Liver (tissue), 9 donors: ENCODE measurements around the gene MBNL2. TPM values are rescaled to one million over a fixed set of nuclear protein-coding genes. Genes with fewer than 3 reads are reported as not detected.
A peak's percentile ranks its signal among the peaks of the same experiment; 100 is the strongest.

ENCODE experiments used
- DNase-seq: peaks from one replicate; pipeline ENCODE4 v3.0.0-alpha.2; 2017; ENCODE audit warnings: low spot score
- H3K27ac ChIP-seq, 2 donors: one replicate each; pipeline ENCODE4 v1.7.0; 2013; ENCODE audit warnings: inconsistent platforms in 2 of 2, low read length in 2 of 2, control low read depth in 1 of 2, low read depth in 1 of 2, mild to moderate bottlenecking in 1 of 2
- H3K27me3 ChIP-seq, 4 donors: one replicate each; pipeline versions ENCODE4 v1.6.1 to v1.7.0; 2013; ENCODE audit warnings: low read length in 3 of 4, inconsistent platforms in 1 of 4, mild to moderate bottlenecking in 1 of 4, moderate library complexity in 1 of 4; ENCODE audit not compliant: control insufficient read depth in 4 of 4, insufficient read depth in 4 of 4
- H3K36me3 ChIP-seq, 4 donors: one replicate each; pipeline versions ENCODE4 v1.6.1 to v1.7.0; 2013; ENCODE audit warnings: low read length in 3 of 4, mild to moderate bottlenecking in 3 of 4, low read depth in 1 of 4, moderate library complexity in 1 of 4; ENCODE audit not compliant: control insufficient read depth in 4 of 4, insufficient read depth in 3 of 4
- H3K4me1 ChIP-seq, 4 donors: one replicate each; pipeline versions ENCODE4 v1.6.1 to v1.7.0; 2013; ENCODE audit warnings: low read length in 3 of 4, mild to moderate bottlenecking in 3 of 4, moderate library complexity in 1 of 4; ENCODE audit not compliant: control insufficient read depth in 4 of 4, insufficient read depth in 4 of 4
- H3K4me3 ChIP-seq, 3 donors: one replicate each; pipeline versions ENCODE4 v1.6.1 to v1.7.0; 2013; ENCODE audit warnings: low read length in 3 of 3, control low read depth in 1 of 3, low read depth in 1 of 3, mild to moderate bottlenecking in 1 of 3
- H3K9ac ChIP-seq, 2 donors: one replicate each; pipeline ENCODE4 v1.7.0; 2013; ENCODE audit warnings: low read length in 2 of 2, mild to moderate bottlenecking in 2 of 2, moderate library complexity in 2 of 2, control low read depth in 1 of 2, low read depth in 1 of 2
- H3K9me3 ChIP-seq, 4 donors: one replicate each; pipeline versions ENCODE4 v1.6.1 to v1.7.0; 2013; ENCODE audit warnings: low read length in 3 of 4; ENCODE audit not compliant: control insufficient read depth in 4 of 4
- EGR1 ChIP-seq, 2 donors: IDR thresholded peaks; 2 replicates each; pipeline ENCODE4 v1.6.1; 2016 to 2018; ENCODE audit warnings: antibody characterized with exemption in 2 of 2, low read depth in 2 of 2
- FOXA1 ChIP-seq: IDR thresholded peaks from 2 replicates; pipeline ENCODE4 v1.6.1; 2016; ENCODE audit warnings: antibody characterized with exemption
- FOXA2 ChIP-seq: IDR thresholded peaks from 2 replicates; pipeline ENCODE4 v1.6.1; 2016; ENCODE audit warnings: antibody characterized with exemption
- GABPA ChIP-seq, 2 donors: IDR thresholded peaks in 1 of 2; conservative IDR thresholded peaks in 1 of 2; 2 replicates each; pipeline ENCODE4 v1.6.1; 2016; ENCODE audit warnings: antibody characterized with exemption in 2 of 2, mild to moderate bottlenecking in 1 of 2, moderate library complexity in 1 of 2
- HNF4A ChIP-seq, 2 donors: conservative IDR thresholded peaks; 2 replicates each; pipeline ENCODE4 v1.6.1; 2016; ENCODE audit warnings: antibody characterized with exemption in 2 of 2, mild to moderate bottlenecking in 2 of 2
- HNF4G ChIP-seq: IDR thresholded peaks from 2 replicates; pipeline ENCODE4 v1.6.1; 2016; ENCODE audit warnings: antibody characterized with exemption
- JUND ChIP-seq, 2 donors: IDR thresholded peaks; 2 replicates each; pipeline ENCODE4 v1.6.1; 2016; ENCODE audit warnings: antibody characterized with exemption in 2 of 2
- NR2F2 ChIP-seq: IDR thresholded peaks from 2 replicates; pipeline ENCODE4 v1.6.1; 2016; ENCODE audit warnings: antibody characterized with exemption
- RAD21 ChIP-seq, 2 donors: IDR thresholded peaks; 2 replicates each; pipeline ENCODE4 v1.6.1; 2016; ENCODE audit warnings: antibody characterized with exemption in 2 of 2, mild to moderate bottlenecking in 2 of 2
- RXRA ChIP-seq, 2 donors: IDR thresholded peaks; 2 replicates each; pipeline ENCODE4 v1.6.1; 2017 to 2018; ENCODE audit warnings: antibody characterized with exemption in 2 of 2, mild to moderate bottlenecking in 1 of 2
- SP1 ChIP-seq: IDR thresholded peaks from 2 replicates; pipeline ENCODE4 v1.6.1; 2018; ENCODE audit warnings: antibody characterized with exemption, mild to moderate bottlenecking
- TAF1 ChIP-seq: conservative IDR thresholded peaks from 2 replicates; pipeline ENCODE4 v1.6.1; 2016; ENCODE audit warnings: antibody characterized with exemption, mild to moderate bottlenecking
- YY1 ChIP-seq: IDR thresholded peaks from 2 replicates; pipeline ENCODE4 v1.6.1; 2016; ENCODE audit warnings: antibody characterized with exemption, mild to moderate bottlenecking
- ZBTB33 ChIP-seq: IDR thresholded peaks from 2 replicates; pipeline ENCODE4 v1.6.1; 2016; ENCODE audit warnings: antibody characterized with exemption
- WGBS: extraction: QIAGEN DNeasy Blood & Tissue Kit; methylation state at CpG from one replicate; pipeline ENCODE4 v1.1.7; 2013; 5-methylcytosine and 5-hydroxymethylcytosine counted together
- polyA plus RNA-seq, 2 donors: library from polyadenylated mRNA; stranded (reverse) in 1 of 2; unstranded in 1 of 2; fragments of 200-250 nt in 1 of 2; fragments of >200 nt in 1 of 2; fragmentation: Nextera tagmentation in 1 of 2; extraction: Ambion mirVana in 1 of 2; gene quantifications; one replicate each; pipeline versions ENCODE4 v1.2.1 to v1.2.3, GENCODE V29; 2013 to 2015
- total RNA-seq, 2 donors: library from RNA; depleted of rRNA; stranded (reverse); fragments of >200 nt; gene quantifications; one replicate each; pipeline ENCODE4 v1.2.3, GENCODE V29; 2014
- TF ChIP-seq, protein P1 (sequence below): IDR thresholded peaks from 2 replicates; pipeline ENCODE4 v1.6.1; 2016; ENCODE audit warnings: antibody characterized with exemption, mild to moderate bottlenecking
- TF ChIP-seq, protein P2 (sequence below): fragments of 150-350 bp; IDR thresholded peaks from 2 replicates; pipeline ENCODE4 v1.5.1; 2017; ENCODE audit warnings: improper control_type of control experiment, low read depth, low read length; ENCODE audit not compliant: missing input control
- donor health status: healthy.
- donor health status: healthy.
- donor health status: healthy.
- donor health status: healthy.
- donor health status: healthy.

The MBNL2 gene
- total and polyA plus RNA-seq, 4 donors = 16.0 to 49.6 (median 36.8) TPM

DNA sequence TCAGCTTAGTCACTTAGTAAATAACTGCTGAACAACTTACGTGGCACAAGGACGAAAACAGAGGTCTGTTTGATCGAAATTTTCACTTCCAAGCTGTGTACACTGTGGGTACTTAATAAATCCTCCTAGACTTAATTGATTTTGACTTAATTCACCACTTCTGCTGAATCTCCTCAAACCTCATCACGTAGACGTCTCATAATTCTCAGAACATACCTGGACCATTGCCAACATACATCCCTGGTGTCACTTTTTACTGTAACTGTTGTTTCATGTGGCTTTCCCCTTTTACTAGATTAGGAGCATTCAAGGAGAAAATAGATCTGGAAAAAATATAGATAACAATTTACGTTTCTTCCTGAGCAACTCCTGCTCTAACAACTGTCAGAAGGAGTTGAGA is 105.0 kb downstream of the MBNL2 start (continued):
- no peak for TF ChIP-seq TAF1

GRCh38 chr13:97327506-97328221 is 105.5 kb downstream of the MBNL2 start:
- Histone ChIP-seq H3K36me3 (peaks cover 0 to 7% (median 2%) of the 10 kb centered on the region in 4 donors), H3K4me1 (peaks cover 0 to 5% (median 0%) of the 10 kb centered on the region in 4 donors), H3K27me3 (no peaks in the 10 kb centered on the region), H3K9me3 (no peaks in the 10 kb centered on the region), H3K4me3 (no peak overlapping the region), H3K9ac (no peak overlapping the region), H3K27ac (no peak overlapping the region)
- TF ChIP-seq RAD21 (IDR thresholded peaks at IDR 0.05) (no peak), JUND (IDR thresholded peaks at IDR 0.05) (no peak), FOXA2 (no peak), EGR1 (IDR thresholded peaks at IDR 0.05; ENCODE audit: low read depth in 2 of 2) (no peak), HNF4A (conservative IDR thresholded peaks at IDR 0.05) (no peak), GABPA (IDR thresholded peaks at IDR 0.05 in 1 of 2, conservative IDR thresholded peaks at IDR 0.05 in 1 of 2) (no peak), FOXA1 (no peak), SP1 (no peak)
- 80% methylated on average over 4 of the region's 4 CpGs for WGBS
- no peak for DNase-seq

- Histone ChIP-seq H3K4me1 (peaks cover 0 to 5% (median 0%) of the 10 kb centered on the region in 4 donors), H3K36me3 (peaks cover 0 to 7% (median 2%) of the 10 kb centered on the region in 4 donors), H3K4me3 (no peak overlapping the region), H3K9ac (no peak overlapping the region), H3K27ac (no peak overlapping the region), H3K9me3 (no peaks in the 10 kb centered on the region), H3K27me3 (no peaks in the 10 kb centered on the region)
- WGBS = 88% methylated on average over 12 of the region's 12 CpGs
- TF ChIP-seq HNF4A (conservative IDR thresholded peaks at IDR 0.05) (no peak), RXRA (IDR thresholded peaks at IDR 0.05) (peak; percentile 24), NR2F2 (peak; percentile 71)
- DNase-seq = no peak
Measured at GRCh38 chr13:97328222-97328790, 106.2 kb downstream of the MBNL2 start.

DNA sequence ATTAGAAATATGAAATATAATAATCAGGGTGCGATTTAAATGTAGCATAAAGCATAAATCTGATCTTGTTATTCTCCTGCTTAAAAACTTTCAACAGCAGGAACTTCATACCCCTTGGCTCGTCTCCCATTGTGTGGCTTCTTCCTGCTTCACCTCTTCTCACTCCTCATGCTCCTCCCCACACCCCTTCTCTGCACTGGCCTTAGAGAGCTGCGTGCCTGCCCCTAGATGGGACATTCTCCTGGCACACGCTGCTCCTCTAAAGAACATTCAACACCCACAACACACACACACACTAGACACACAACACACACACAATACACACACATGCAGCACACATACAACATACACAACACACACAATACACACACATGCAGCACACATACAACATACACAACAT is 107.2 kb downstream of the MBNL2 start:
- Histone ChIP-seq H3K27me3 (no peaks in the 10 kb centered on the region), H3K4me3 (no peak overlapping the region), H3K9ac (no peak overlapping the region), H3K4me1 (peaks cover 0 to 5% (median 0%) of the 10 kb centered on the region in 4 donors), H3K36me3 (peaks cover 0 to 7% (median 5%) of the 10 kb centered on the region in 4 donors), H3K9me3 (no peaks in the 10 kb centered on the region), H3K27ac (no peak overlapping the region)
- TF ChIP-seq HNF4A (conservative IDR thresholded peaks at IDR 0.05) (no peak), ZBTB33 (no peak), RXRA (IDR thresholded peaks at IDR 0.05) (no peak), TAF1 (no peak), RAD21 (IDR thresholded peaks at IDR 0.05) (no peak), FOXA1 (no peak), JUND (IDR thresholded peaks at IDR 0.05) (no peak), HNF4G (no peak), SP1 (no peak), YY1 (no peak), FOXA2 (no peak)
- TF ChIP-seq, protein P1, sequence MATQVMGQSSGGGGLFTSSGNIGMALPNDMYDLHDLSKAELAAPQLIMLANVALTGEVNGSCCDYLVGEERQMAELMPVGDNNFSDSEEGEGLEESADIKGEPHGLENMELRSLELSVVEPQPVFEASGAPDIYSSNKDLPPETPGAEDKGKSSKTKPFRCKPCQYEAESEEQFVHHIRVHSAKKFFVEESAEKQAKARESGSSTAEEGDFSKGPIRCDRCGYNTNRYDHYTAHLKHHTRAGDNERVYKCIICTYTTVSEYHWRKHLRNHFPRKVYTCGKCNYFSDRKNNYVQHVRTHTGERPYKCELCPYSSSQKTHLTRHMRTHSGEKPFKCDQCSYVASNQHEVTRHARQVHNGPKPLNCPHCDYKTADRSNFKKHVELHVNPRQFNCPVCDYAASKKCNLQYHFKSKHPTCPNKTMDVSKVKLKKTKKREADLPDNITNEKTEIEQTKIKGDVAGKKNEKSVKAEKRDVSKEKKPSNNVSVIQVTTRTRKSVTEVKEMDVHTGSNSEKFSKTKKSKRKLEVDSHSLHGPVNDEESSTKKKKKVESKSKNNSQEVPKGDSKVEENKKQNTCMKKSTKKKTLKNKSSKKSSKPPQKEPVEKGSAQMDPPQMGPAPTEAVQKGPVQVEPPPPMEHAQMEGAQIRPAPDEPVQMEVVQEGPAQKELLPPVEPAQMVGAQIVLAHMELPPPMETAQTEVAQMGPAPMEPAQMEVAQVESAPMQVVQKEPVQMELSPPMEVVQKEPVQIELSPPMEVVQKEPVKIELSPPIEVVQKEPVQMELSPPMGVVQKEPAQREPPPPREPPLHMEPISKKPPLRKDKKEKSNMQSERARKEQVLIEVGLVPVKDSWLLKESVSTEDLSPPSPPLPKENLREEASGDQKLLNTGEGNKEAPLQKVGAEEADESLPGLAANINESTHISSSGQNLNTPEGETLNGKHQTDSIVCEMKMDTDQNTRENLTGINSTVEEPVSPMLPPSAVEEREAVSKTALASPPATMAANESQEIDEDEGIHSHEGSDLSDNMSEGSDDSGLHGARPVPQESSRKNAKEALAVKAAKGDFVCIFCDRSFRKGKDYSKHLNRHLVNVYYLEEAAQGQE = no peak
- TF ChIP-seq, protein P2, sequence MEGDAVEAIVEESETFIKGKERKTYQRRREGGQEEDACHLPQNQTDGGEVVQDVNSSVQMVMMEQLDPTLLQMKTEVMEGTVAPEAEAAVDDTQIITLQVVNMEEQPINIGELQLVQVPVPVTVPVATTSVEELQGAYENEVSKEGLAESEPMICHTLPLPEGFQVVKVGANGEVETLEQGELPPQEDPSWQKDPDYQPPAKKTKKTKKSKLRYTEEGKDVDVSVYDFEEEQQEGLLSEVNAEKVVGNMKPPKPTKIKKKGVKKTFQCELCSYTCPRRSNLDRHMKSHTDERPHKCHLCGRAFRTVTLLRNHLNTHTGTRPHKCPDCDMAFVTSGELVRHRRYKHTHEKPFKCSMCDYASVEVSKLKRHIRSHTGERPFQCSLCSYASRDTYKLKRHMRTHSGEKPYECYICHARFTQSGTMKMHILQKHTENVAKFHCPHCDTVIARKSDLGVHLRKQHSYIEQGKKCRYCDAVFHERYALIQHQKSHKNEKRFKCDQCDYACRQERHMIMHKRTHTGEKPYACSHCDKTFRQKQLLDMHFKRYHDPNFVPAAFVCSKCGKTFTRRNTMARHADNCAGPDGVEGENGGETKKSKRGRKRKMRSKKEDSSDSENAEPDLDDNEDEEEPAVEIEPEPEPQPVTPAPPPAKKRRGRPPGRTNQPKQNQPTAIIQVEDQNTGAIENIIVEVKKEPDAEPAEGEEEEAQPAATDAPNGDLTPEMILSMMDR = no peak
- DNase-seq = no peak
- WGBS = 75% methylated on average over 4 of the region's 4 CpGs
